Measurements from ENCODE around the gene PRKCA.
A peak's percentile ranks its signal among the peaks of the same experiment; 100 is the strongest.

Gene PRKCA

DNA sequence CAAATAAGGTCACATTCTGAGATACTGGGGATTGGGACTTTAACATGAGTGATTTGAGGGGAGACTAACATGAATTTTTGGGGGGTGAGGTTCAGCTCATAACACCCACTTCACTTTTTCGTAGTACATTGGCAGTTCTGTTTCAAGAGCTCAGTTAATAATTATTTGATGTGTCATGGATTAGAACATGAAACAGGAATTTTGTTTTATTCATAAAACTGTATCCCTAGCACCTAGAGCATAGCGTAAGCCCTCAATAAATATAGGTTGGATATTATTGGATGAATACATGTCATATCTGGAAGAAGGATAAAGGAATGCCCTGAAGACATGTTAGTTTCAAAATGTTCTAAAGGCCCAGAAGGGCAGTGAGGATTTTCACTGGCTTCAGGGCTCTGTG lies 119.8 kb downstream of the PRKCA start:
- DNase-seq = no peak
- intact Hi-C loops (cut with DNase I) = no loop called here

GRCh38 chr17:66423056-66423955 lies 120.9 kb downstream of the PRKCA start:
- peak in 1 of 42 donors; percentile 14 for DNase-seq
- intact Hi-C loops (cut with DNase I) = no loop called here

DNA sequence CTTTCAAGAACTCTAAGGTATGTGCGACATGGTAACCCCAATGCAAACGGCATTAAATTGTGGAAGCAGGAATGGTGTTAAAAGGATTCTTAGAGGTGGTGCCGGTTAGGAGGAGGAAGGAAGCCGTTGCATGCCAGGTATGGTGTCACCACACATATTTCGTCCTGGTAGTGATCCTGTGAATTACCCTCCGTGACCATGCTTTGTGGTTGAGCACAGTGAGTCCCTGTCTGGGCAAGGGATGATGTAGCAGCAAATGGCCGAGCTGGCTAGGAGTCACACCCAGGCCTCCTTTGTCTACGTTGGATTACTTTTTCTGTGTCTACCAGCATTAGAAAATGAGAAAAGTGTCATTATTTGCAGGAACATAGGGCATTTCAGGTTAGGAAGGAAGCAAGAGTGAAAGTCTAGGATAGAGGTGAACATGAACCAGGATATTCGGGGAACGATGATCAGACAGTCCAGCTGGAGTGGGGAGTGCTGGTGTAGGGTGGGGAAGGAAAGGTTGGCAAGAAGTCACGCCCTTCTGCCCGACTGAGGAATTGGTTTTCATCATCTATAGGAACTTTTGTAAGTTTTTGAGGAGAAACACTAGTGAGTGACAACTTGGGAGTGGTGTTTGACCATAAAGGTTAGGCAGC lies 123.5 kb downstream of the PRKCA start:
- no peak for DNase-seq
- intact Hi-C loops (cut with DNase I) = no loop called here

GRCh38 chr17:66426397-66427033 lies 124.1 kb downstream of the PRKCA start:
- intact Hi-C loops (cut with DNase I) = no loop called here
- DNase-seq = no peak

GRCh38 chr17:66427134-66427533 lies 124.7 kb downstream of the PRKCA start:
- DNase-seq = no peak

DNA sequence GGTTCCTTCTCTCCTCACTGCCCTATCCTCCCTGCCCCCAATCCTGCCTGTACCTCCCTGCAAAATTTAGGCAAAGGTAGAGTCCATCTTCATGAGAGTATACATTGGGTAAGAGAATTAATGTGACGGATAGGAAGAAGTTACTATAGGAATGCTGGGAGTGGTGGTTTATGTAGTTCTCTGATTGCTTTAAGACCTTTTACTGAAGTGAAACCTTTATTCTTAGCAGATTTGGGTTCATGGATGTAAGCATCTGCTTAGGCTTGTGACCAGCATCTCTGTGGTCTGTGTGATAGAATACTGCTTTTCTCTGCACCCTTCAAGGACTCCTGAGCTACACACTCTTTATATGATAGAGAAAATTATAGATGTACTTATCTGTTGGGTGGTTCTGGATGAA lies 127.3 kb downstream of the PRKCA start:
- DNase-seq = no peak
- intact Hi-C loops (cut with DNase I) = no loop called here

More at GRCh38 chr17:66427134-66427533, 124.7 kb downstream of the PRKCA start:
- intact Hi-C loops (cut with DNase I) = no loop called here

DNA sequence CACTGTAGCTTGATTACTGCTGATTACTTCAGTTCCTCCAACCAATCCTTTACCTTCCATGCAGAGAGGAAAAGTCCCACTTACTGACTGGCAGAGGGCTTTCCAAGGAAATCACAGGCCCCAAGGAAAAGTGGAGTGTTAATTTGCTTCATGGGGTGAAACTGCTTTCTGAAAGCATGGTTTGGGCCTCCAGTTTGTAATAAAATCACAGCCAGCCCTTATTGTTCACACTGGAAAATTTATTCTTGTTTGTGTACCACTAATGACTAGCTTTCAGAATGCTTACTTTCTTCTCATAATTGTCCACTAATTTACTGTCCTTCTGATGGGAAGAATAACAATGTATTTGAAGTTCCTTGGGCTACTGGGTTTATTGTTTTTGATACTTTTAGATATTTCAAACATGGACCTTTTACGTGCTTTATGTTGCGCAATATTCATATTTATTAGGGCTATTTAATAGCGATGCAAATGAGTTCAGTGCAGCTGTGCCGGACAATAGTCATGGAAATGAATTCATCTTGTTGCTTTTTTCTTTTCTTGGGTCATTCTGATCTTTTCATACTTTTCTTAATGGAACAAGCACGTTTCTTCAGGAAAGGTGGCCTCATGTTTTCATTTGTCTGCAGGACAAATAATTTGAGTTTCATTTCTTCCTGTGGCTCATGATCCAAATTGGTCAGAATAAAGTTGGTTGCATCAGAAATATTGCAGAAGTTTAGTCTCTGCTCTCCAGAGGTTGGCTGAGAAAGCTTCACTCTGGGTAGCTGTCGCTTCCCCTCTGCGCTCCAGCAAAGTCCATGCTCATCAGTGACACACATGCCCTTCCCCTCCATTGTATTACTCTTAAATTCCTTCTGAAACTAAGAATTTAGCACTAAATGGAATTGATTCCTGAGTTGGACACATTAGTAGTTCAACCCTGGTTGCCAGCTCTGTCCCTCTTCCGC lies 128.7 kb downstream of the PRKCA start:
- intact Hi-C loops (cut with DNase I) = no loop called here
- no peak for DNase-seq

- intact Hi-C loops (cut with DNase I) = no loop called here
- peak in 7 of 42 donors; percentile 21 to 66 (median 37) for DNase-seq
Observed at GRCh38 chr17:66431910-66432309, 129.5 kb downstream of the PRKCA start.

DNA sequence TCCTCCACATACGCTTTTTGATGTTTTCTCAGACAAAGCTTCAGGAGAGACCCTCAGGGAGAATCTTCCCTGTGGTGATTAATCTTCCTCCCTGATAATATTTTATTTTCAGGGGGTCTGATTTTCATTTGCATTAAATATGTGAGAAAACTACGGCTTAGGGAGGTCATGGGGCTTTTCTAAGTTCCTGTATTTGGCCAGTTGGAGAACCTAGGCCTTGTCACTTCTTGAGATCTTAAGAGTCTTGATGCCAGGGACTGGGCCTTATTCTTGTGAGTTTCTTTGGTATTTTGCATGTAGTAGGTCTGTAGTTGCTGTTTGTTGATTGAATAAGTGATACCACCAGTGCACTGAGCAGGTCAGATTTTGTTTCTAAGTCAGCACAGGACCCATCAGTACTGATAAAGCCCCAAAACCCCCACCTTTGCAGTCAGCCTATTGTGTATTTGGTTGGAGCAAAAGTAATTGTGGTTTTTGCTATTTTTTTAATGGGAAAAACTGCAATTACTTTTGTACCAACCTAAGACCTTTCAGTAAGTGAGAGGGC lies 130.1 kb downstream of the PRKCA start:
- no peak for DNase-seq
- intact Hi-C loops (cut with DNase I) = no loop called here

- intact Hi-C loops (cut with DNase I) = no loop called here
- no peak for DNase-seq
Observed at GRCh38 chr17:66432996-66433551, 130.7 kb downstream of the PRKCA start.

DNA sequence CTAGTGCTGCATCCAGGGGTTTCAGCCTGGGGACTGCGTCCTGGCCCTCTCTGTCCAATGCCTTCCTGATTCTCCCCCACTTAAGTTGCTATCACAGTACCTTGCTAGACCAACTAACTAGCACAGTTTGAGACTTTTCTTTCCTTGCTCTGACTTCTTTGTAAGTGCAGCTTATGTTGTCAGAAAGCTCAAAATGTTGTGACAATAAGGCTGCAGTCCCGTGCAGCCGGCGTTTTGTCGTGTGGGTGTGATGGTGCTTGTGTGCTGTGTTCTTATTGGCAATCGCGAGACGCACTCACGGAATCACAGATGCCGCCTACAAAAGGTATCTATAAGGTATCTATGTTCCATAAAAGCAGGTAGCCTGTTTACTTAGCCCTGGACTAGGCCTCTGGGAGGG lies 132.8 kb downstream of the PRKCA start:
- DNase-seq = no peak
- intact Hi-C loops (cut with DNase I) = no loop called here

DNA sequence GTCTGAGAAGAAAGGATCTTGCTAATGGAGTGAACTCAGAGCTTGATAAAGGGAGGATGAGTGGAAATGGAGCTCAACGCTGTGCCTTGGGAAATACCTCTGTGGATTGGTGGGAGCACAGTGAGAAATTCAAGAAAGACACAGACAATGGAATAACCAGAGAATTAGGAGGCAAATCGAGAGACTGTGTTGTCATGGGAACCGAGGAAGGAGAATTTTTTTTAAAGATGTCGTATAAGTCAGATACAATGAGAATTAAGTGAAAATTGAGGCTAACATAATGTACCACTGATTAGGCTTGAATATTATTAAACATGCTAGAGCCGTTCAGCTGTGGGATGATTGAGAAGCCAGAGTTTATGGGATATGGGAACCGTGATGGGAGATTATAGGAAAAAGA lies 134.2 kb downstream of the PRKCA start:
- peak in 2 of 42 donors; percentile 20 to 46 for DNase-seq
- intact Hi-C loops (cut with DNase I) = no loop called here

GRCh38 chr17:66437476-66438026 lies 135.1 kb downstream of the PRKCA start:
- DNase-seq = no peak
- intact Hi-C loops (cut with DNase I) = no loop called here

GRCh38 chr17:66438101-66438500 lies 135.7 kb downstream of the PRKCA start:
- intact Hi-C loops (cut with DNase I) = no loop called here

DNA sequence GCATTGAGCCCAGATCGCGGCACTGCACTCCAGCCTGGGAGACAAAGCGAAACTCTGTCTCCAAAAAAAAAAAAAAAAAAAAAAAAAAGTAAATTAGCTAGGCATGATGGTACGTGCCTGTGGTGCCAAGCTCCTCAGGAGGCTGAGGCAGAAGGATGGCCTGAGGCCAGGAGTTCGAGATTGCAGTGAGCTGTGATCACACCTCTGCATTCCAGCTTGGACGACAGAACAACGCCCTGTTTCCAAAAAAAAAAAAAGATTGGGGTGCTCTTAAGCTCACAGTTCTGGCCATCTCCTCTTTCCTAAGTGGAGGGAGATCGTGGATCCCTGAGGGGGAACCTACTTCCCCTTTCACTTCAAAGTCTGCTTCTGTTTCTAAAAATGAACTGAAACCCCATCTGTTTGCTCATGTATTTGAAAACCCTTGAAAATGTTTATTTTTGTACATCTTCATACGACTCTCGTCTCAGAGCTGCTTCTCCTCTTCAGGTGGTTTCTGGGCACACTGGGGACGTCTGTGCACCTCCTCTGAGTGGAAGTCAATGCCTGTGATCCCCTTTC lies 138.8 kb downstream of the PRKCA start:
- intact Hi-C loops (cut with DNase I) = no loop called here
- peak in 4 of 42 donors; percentile 10 to 32 (median 22) for DNase-seq

More at GRCh38 chr17:66438101-66438500, 135.7 kb downstream of the PRKCA start:
- DNase-seq = no peak

DNA sequence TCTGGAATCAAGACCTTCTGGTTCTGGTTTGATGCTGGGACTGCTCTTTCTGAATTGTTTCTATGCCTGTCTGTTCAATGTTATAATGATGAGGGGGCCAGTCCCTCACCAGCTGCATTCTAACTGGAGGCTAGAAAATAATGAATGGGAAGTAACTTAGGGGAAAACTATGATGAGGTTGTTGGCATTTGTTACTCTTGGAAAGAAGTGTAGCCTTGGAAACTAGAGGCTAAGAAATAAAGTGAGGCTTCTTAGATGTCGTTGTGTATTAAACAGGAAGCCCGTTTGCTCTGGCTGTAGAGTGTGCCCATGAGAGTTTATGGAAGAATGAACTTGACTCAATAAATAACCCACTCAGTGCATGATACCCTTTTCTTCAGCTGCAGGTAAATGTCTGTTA lies 140.8 kb downstream of the PRKCA start:
- no peak for DNase-seq

DNA sequence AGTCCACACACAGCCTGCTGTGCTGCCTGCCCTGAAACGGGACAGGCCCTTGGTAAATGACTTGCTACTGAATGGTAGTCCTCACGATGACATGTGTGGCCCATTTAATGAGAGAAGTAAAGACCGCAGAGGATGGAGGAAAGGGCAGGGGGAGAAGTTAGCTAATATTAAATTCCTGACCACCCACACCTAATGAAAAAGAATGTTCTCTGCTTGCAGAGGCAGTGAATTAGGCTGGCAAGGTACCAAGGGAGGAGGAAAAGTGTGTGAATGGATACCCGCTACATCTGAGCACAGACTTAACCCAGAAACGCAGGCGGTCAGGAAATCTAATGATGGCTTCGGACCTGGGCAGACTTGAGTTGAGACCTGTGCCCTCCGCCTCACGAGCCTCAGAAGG lies 141.2 kb downstream of the PRKCA start:
- intact Hi-C loops (cut with DNase I) = no loop called here
- no peak for DNase-seq

More for the DNA sequence above, 140.8 kb downstream of the PRKCA start:
- intact Hi-C loops (cut with DNase I) = no loop called here

GRCh38 chr17:66444031-66444430 lies 141.6 kb downstream of the PRKCA start:
- DNase-seq = no peak
- intact Hi-C loops (cut with DNase I) = no loop called here

Measured in head of caudate nucleus (tissue), 42 donors.